ENCODE measurements around the gene ANKRD35. TPM values are rescaled to one million over a fixed set of nuclear protein-coding genes. Genes with fewer than 3 reads are reported as not detected.
A peak's percentile ranks its signal among the peaks of the same experiment; 100 is the strongest.

The ANKRD35 gene
- total and polyA plus RNA-seq, 2 experiments from 2014 or later, result 3.6 to 5.6 TPM

DNA sequence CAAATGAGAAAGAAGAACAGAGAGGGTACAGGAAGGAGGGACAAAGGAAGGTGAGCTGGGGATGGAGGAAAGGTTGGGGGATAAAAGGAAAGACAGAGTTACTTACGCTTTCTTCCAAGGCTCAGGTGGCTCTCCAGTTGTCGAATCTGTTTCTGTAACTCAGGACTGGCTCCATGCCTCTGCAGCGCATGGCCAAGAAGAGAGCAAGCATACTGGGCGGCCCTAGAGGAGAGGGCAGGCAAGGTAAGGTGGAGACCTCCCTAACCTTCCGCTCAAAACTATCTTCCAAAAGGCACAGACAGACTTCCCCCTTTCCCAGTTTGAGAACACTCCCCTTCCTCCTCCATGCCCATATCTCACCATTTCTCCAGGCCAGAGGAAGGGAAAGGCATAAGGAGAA lies 31.9 kb upstream of the ANKRD35 start (continued):
- TF ChIP-seq, protein P1, sequence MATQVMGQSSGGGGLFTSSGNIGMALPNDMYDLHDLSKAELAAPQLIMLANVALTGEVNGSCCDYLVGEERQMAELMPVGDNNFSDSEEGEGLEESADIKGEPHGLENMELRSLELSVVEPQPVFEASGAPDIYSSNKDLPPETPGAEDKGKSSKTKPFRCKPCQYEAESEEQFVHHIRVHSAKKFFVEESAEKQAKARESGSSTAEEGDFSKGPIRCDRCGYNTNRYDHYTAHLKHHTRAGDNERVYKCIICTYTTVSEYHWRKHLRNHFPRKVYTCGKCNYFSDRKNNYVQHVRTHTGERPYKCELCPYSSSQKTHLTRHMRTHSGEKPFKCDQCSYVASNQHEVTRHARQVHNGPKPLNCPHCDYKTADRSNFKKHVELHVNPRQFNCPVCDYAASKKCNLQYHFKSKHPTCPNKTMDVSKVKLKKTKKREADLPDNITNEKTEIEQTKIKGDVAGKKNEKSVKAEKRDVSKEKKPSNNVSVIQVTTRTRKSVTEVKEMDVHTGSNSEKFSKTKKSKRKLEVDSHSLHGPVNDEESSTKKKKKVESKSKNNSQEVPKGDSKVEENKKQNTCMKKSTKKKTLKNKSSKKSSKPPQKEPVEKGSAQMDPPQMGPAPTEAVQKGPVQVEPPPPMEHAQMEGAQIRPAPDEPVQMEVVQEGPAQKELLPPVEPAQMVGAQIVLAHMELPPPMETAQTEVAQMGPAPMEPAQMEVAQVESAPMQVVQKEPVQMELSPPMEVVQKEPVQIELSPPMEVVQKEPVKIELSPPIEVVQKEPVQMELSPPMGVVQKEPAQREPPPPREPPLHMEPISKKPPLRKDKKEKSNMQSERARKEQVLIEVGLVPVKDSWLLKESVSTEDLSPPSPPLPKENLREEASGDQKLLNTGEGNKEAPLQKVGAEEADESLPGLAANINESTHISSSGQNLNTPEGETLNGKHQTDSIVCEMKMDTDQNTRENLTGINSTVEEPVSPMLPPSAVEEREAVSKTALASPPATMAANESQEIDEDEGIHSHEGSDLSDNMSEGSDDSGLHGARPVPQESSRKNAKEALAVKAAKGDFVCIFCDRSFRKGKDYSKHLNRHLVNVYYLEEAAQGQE (IDR thresholded peaks at IDR 0.05; ENCODE audit: unreplicated experiment), result no peak
- TF ChIP-seq POLR2AphosphoS5 (IDR thresholded peaks at IDR 0.05; ENCODE audit: low read depth) (no peak), ZNF331 (CRISPR knock-in tag; IDR thresholded peaks at IDR 0.05; ENCODE audit: low read depth) (no peak)
- TF ChIP-seq, protein P2, sequence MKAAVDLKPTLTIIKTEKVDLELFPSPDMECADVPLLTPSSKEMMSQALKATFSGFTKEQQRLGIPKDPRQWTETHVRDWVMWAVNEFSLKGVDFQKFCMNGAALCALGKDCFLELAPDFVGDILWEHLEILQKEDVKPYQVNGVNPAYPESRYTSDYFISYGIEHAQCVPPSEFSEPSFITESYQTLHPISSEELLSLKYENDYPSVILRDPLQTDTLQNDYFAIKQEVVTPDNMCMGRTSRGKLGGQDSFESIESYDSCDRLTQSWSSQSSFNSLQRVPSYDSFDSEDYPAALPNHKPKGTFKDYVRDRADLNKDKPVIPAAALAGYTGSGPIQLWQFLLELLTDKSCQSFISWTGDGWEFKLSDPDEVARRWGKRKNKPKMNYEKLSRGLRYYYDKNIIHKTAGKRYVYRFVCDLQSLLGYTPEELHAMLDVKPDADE (IDR thresholded peaks at IDR 0.05), result no peak

DNA sequence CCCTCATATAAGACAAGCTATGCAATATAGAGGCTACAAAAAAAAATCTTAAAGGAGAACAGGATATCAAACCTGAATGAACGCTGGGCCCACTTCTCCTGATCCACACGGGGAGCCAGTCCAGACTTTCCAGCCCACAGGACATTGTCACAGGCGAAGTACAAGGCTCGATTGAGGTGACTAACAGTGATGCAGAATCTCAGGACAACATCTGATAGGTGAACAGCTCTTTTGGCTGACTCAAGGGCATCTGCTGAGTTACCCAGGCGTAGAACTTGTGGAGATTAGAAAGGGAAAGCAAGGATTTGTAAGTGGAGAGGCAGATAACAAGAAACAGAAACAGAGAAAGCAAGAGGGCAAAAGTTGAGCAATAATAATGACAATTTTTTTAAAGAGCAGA lies 31.1 kb upstream of the ANKRD35 start:
- Histone ChIP-seq H3K27ac (ENCODE audit: low read depth) (no peak overlapping the region), H3K27me3 (ENCODE audit: insufficient read depth) (peaks cover 8% of the 10 kb centered on the region; the same call in 1 of the 2 replicates), H3K79me2 (replicated peaks; ENCODE audit: insufficient read depth) (no peaks in the 10 kb centered on the region), H3K4me1 (ENCODE audit: insufficient read depth) (peaks cover 6% of the 10 kb centered on the region; the same call in 1 of the 2 replicates), H3K9me2 (ENCODE audit: insufficient read depth) (no peaks in the 10 kb centered on the region), H3F3A (replicated peaks; ENCODE audit: low read depth) (no peaks in the 10 kb centered on the region; the same call in 1 of the 2 replicates), H4K20me1 (replicated peaks; ENCODE audit: insufficient read depth) (no peaks in the 10 kb centered on the region; the same call in 1 of the 2 replicates), H2AFZ (no peak overlapping the region), H3K36me3 (ENCODE audit: insufficient read depth) (no peaks in the 10 kb centered on the region), H3K4me2 (no peak overlapping the region), H3K4me3 (no peak overlapping the region)
- Mint-ChIP-seq H3K4me3 (peak overlapping the region; percentile 32; the same call in 2 of the 3 replicates), H3K4me1 (peaks cover 12% of the 10 kb centered on the region; the same call in 2 of the 3 replicates), H3K36me3 (ENCODE audit: low read depth) (peaks cover 3% of the 10 kb centered on the region; the same call in 2 of the 3 replicates), H3K27ac (no peak overlapping the region), H3K9me3 (no peaks in the 10 kb centered on the region), H3K27me3 (ENCODE audit: insufficient read depth, low read depth, poor library complexity) (peaks cover 20% of the 10 kb centered on the region)
- ATAC-seq (no peak), DNase-seq (ENCODE audit: low spot score) (no peak)
- TF ChIP-seq ZNF114 (CRISPR knock-in tag; IDR thresholded peaks at IDR 0.05) (no peak), JUNB (IDR thresholded peaks at IDR 0.05; ENCODE audit: unreplicated experiment) (no peak), NANOG (IDR thresholded peaks at IDR 0.05; ENCODE audit: borderline replicate concordance) (no peak), EZH2 (IDR thresholded peaks at IDR 0.05; ENCODE audit: low read depth, unreplicated experiment) (no peak)
- TF ChIP-seq, protein P3, sequence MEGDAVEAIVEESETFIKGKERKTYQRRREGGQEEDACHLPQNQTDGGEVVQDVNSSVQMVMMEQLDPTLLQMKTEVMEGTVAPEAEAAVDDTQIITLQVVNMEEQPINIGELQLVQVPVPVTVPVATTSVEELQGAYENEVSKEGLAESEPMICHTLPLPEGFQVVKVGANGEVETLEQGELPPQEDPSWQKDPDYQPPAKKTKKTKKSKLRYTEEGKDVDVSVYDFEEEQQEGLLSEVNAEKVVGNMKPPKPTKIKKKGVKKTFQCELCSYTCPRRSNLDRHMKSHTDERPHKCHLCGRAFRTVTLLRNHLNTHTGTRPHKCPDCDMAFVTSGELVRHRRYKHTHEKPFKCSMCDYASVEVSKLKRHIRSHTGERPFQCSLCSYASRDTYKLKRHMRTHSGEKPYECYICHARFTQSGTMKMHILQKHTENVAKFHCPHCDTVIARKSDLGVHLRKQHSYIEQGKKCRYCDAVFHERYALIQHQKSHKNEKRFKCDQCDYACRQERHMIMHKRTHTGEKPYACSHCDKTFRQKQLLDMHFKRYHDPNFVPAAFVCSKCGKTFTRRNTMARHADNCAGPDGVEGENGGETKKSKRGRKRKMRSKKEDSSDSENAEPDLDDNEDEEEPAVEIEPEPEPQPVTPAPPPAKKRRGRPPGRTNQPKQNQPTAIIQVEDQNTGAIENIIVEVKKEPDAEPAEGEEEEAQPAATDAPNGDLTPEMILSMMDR (conservative IDR thresholded peaks at IDR 0.05; ENCODE audit: low read depth in 2 of 2), result no peak
- TF ChIP-seq, protein P1 (IDR thresholded peaks at IDR 0.05; ENCODE audit: unreplicated experiment), result no peak
- TF ChIP-seq, protein P2 (IDR thresholded peaks at IDR 0.05), result no peak
